HG02884 (cell line): ENCODE data around the gene HADHA.

Experiments
- ATAC-seq: cut with Tn5 transposase; IDR thresholded peaks from one replicate; pipeline ENCODE4 v1.9.1; 2021; ENCODE audit warnings: mild to moderate bottlenecking, moderate library complexity; ENCODE audit not compliant: unreplicated experiment

The HADHA gene

GRCh38 chr2:26245810-26246209 lies 1.4 kb upstream of the HADHA start:
- peak; percentile 46 for ATAC-seq

GRCh38 chr2:26245231-26245732 lies 850 bp upstream of the HADHA start:
- ATAC-seq = no peak

GRCh38 chr2:26243470-26244308 lies 743 bp downstream of the HADHA start:
- ATAC-seq = no peak

- no peak for ATAC-seq
Observed at GRCh38 chr2:26241928-26242436, 2.5 kb downstream of the HADHA start.

GRCh38 chr2:26238311-26238958 lies 6.0 kb downstream of the HADHA start:
- no peak for ATAC-seq

GRCh38 chr2:26237868-26238267 lies 6.6 kb downstream of the HADHA start:
- ATAC-seq = no peak

- no peak for ATAC-seq
Observed at GRCh38 chr2:26235089-26235488, 9.3 kb downstream of the HADHA start.

GRCh38 chr2:26230806-26231205 lies 13.6 kb downstream of the HADHA start:
- no peak for ATAC-seq

- ATAC-seq = no peak
Observed at GRCh38 chr2:26229595-26229994, 14.8 kb downstream of the HADHA start.

- ATAC-seq = no peak
Observed at GRCh38 chr2:26224095-26224494, 20.3 kb downstream of the HADHA start.

GRCh38 chr2:26223018-26223417 lies 21.4 kb downstream of the HADHA start:
- ATAC-seq = no peak

GRCh38 chr2:26217720-26218119 lies 26.7 kb downstream of the HADHA start:
- no peak for ATAC-seq

- no peak for ATAC-seq
Observed at GRCh38 chr2:26216587-26216986, 27.8 kb downstream of the HADHA start.

GRCh38 chr2:26215833-26216232 lies 28.6 kb downstream of the HADHA start:
- no peak for ATAC-seq

- no peak for ATAC-seq
Observed at GRCh38 chr2:26214759-26215158, 29.7 kb downstream of the HADHA start.

GRCh38 chr2:26212011-26212410 lies 32.4 kb downstream of the HADHA start:
- ATAC-seq = no peak

GRCh38 chr2:26203906-26204305 lies 40.5 kb downstream of the HADHA start:
- no peak for ATAC-seq

- no peak for ATAC-seq
Observed at GRCh38 chr2:26202981-26203490, 41.4 kb downstream of the HADHA start.

GRCh38 chr2:26197516-26197915 lies 46.9 kb downstream of the HADHA start:
- ATAC-seq = no peak

- ATAC-seq = no peak
Observed at GRCh38 chr2:26196683-26197418, 47.6 kb downstream of the HADHA start.
